ENCODE measurements around the gene DYNC1H1. TPM values are rescaled to one million over a fixed set of nuclear protein-coding genes. Genes with fewer than 3 reads are reported as not detected.

Gene DYNC1H1
- total RNA-seq, 1 donor from 2014 or later: 295 TPM

- intact Hi-C loops (cut with micrococcal nuclease): no loop called here
Observed at GRCh38 chr14:102029956-102030355, 65.6 kb downstream of the DYNC1H1 start.

DNA sequence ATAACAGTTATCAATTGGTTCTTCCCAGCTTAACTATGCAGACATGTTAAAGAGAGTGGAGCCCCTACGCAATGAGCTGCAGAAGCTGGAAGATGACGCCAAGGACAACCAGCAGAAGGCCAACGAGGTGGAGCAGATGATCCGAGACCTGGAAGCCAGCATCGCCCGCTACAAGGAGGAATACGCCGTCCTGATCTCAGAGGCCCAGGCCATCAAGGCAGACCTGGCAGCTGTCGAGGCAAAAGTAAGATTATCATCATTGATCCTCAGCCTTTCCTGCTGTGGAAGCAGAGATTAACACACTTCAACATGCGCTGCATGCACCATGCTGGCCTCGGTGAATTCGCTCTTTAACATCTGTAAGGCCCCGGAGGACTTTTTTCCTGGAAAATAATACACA, 68.9 kb downstream of the DYNC1H1 start:
- intact Hi-C loops (cut with micrococcal nuclease): no loop called here

GRCh38 chr14:102034301-102034700, 69.9 kb downstream of the DYNC1H1 start:
- intact Hi-C loops (cut with micrococcal nuclease): no loop called here

DNA sequence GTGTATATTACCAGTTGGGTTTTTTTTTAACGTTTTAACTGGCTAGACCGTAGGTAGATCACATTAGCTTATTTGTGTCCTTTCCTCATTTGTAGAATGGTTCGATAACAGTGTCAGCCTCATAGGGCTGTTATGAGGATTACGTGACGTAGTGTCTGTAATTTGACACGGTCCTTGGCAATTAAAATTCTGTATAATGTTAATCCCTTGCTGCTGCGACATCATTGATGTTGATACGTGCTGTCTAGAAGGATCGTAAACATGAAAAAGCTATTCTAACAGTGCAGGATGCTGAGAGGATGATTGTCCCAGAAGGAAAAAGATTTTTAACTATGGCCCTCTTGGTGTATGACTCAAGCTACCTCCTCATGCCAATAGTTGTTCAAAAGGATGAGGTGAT, 71.5 kb downstream of the DYNC1H1 start:
- intact Hi-C loops (cut with micrococcal nuclease): no loop called here

GRCh38 chr14:102037686-102038085, 73.3 kb downstream of the DYNC1H1 start:
- intact Hi-C loops (cut with micrococcal nuclease): no loop called here

GRCh38 chr14:102039157-102039556, 74.8 kb downstream of the DYNC1H1 start:
- intact Hi-C loops (cut with micrococcal nuclease): no loop called here

DNA sequence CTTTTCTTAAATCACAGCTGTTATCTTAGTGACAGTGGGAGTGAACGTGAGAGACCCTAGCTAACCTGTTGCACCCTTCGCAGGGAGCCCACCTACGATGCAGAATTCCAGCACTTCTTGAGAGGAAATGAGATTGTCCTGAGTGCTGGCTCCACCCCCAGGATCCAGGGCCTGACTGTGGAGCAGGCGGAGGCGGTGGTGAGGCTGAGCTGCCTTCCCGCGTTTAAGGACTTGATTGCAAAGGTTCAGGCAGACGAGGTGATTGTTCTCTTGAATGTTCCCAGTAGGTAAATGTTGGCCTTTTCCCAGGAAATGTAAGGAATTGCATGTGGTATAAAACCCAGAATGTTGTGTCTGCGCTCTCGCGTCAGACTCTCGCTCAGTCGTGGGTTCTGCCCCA, 75.8 kb downstream of the DYNC1H1 start:
- intact Hi-C loops (cut with micrococcal nuclease): no loop called here

DNA sequence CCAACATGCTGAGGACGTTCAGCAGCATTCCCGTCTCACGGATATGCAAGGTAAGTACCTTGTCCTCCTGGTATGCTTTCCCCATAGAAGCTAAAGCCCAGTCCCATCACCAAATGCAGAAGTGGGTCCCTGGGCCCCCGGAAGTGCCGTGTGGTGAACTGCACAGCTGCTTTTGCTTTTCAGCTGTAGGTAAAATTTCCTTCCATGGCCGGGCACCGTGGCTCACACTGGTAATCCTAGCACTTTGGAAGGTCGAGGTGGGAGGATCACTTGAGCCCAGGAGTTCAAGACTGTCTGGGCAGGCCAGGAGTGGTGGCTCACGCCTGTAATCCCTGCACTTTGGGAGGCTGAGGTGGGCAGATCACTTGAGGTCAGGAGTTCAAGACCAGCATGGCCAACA, 78.3 kb downstream of the DYNC1H1 start:
- intact Hi-C loops (cut with micrococcal nuclease): no loop called here

DNA sequence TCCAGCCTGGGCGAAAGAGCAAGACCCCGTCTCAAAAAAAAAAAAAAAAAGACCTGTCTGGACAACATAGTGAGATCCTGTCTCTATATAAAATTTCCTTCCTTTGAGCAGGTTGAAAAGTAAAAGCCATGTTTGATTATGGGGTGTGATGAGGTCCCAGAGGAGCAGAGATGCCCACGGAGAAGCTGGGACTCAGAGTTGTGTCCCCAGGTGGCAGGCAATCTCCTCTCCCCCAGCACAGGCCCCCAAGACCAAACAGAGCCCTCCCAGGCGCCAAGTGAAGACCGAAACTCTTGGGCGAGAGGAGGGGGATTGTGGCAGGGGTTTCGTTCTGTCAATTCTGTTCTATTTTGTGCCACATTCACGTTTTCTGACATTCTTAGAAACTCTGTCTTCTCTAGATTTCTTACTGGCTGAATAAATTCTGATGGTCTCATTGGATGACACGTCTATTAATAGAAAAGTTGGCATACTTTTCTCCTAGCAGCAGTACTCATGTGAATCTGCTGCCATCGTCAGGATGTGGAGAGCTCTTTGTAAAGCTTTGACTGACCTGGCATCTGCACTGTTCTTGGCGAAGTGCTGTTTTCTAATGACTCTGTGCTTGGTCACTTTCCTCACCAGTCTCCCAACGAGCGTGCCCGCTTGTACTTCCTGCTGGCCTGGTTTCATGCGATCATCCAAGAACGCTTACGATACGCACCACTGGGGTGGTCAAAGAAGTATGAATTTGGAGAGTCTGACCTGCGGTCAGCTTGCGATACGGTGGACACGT, 79.1 kb downstream of the DYNC1H1 start:
- intact Hi-C loops (cut with micrococcal nuclease): no loop called here

DNA sequence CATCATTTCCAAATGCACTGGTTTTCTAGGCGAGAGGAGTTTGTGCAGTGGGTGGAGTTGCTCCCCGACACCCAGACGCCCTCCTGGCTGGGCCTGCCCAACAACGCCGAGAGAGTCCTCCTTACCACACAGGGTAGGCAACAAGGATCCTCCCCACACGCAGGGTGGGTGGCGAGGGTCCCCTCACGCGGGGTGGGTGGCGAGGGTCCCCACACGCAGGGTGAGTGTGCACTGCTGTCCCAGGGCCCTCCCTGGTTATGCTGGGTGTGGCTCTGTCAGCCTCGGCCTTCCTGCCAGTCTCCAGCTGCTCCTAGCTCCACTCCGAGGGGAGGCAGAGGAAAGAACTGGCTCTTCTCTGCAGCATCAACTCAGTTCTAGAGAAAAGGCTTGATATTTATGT, 80.2 kb downstream of the DYNC1H1 start:
- intact Hi-C loops (cut with micrococcal nuclease): no loop called here

DNA sequence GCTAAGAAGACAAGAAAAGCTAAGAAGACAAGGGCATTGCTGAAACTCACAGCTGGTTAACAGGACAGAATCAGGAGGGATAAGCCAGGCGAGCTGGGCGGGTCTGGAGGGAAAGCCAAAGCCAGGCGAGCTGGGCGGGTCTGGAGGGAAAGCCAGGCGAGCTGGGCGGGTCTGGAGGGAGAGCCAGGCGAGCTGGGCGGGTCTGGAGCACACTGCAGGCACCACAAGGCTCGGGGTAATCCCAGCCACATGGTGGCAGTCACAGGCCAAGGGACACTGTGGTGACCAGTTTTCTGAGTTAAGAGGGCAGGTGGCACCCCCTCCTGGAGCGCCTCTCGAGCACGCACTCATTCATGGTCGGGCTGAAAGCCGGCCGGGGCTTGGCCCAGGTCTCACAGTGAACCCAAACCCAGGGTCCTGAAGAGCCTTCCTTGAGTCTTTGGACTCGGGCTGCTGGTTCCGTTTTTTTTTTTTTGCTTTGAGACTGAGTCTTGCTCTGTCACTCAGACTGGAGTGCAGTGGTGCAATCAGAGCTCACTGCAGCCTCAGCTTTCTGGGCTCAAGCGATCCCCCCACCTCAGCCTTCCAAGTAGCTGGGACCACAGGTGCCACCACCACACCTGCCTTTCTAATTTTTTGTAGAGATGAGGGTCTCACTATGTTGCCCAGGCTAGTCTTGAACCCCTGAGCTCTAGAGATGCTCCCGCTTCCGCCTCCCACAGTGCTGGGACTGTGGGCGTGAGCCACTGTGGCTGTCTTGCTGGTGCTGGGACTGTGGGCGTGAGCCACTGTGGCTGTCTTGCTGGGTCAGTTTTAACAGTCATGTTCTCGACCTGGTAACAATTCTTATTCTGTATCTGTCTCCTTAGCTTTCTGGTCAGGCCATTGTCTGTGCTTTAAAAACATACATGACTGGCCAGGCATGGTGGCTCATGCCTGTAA, 82.2 kb downstream of the DYNC1H1 start:
- intact Hi-C loops (cut with micrococcal nuclease): no loop called here

- intact Hi-C loops (cut with micrococcal nuclease): no loop called here
Observed at GRCh38 chr14:102047808-102048540, 83.6 kb downstream of the DYNC1H1 start.

- intact Hi-C loops (cut with micrococcal nuclease): no loop called here
Observed at GRCh38 chr14:102049258-102050025, 85.1 kb downstream of the DYNC1H1 start.

- intact Hi-C loops (cut with micrococcal nuclease): no loop called here
Observed at GRCh38 chr14:102050026-102050405, 85.6 kb downstream of the DYNC1H1 start.

DNA sequence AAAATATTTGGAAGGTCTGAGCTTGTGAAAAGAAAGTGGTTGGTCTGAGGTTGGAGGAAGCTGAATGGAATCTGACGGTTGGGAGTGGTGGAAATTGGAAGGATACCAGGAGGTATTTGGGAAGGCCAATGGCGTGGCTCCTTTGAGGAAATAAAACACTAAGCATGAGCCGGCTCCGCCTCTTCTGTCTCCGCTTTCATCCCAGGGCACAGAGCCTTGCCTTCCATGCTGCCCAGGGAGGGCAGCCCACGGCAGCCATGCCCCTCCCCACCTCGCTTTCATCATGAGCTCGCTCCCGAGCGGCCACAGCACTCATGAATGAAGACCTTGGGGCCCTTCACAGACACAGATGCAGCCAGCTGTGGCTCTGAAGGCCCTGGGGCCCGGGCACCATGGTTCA, 86.3 kb downstream of the DYNC1H1 start:
- intact Hi-C loops (cut with micrococcal nuclease): no loop called here

GRCh38 chr14:102052522-102052921, 88.1 kb downstream of the DYNC1H1 start:
- intact Hi-C loops (cut with micrococcal nuclease): no loop called here

DNA sequence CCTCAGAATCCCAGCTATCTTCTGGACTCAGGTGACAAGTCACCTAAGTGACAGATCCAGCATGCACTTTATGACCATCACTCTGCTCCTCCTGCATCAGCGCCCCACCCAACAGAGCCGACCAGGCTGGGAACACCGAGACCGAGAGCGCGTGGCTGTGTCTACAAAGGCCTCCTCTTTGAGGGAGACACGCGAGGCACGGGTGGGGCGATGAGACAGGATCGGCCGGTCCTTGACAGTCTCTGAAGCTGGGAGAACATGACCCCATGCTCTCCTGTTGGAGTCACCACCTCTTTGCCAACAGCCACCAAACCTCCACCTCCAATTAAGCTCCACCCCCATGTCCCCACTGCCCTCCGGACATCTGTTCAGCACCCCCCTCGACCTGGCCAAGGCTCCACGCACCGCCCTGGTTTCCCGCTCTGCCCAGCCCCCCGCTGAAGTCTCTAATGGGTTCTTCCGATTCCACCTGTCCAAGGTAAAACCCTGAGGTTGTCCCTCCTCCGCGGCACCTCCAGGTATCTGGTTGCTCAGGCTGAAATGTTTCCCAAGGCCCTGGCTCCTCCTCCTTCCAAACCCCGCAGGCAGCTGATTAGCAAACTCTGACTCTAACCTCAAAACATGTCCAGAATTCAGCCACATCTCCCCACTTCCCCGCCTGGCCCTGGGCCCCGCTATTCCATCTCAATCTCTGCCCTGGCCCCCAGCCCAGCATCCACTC, 91.0 kb downstream of the DYNC1H1 start:
- intact Hi-C loops (cut with micrococcal nuclease): no loop called here

- intact Hi-C loops (cut with micrococcal nuclease): no loop called here
Observed at GRCh38 chr14:102056694-102057442, 92.5 kb downstream of the DYNC1H1 start.

GRCh38 chr14:102057480-102058114, 93.2 kb downstream of the DYNC1H1 start:
- intact Hi-C loops (cut with micrococcal nuclease): no loop called here

Measured in T-helper 1 cell treated with Interleukin-12 subunit alpha and Interleukin-12 subunit beta and Interleukin-4 antibody, amounts not matched to agents 30 ng/mL and 1 ng/mL, for 36 hours (primary cell).